Gastrocnemius medialis (tissue), 4 donors: ENCODE results near the gene HEY2. TPM values are rescaled to one million over a fixed set of nuclear protein-coding genes. Genes with fewer than 3 reads are reported as not detected.

ENCODE experiments used
- ATAC-seq, 2 donors: fragments of 150-250 bp; one replicate each; pipeline ENCODE4 v1.9.1; 2016
- DNase-seq, 2 donors: peaks; one replicate each; pipeline ENCODE4 v3.0.0-alpha.2; 2019
- H3K27ac ChIP-seq, 4 donors: fragments of 200-600 bp; sonication (generic); 1 replicate in 1 of 4; 2 replicates in 3 of 4; pipeline ENCODE4 v1.5.1; 2016 to 2018; ENCODE audit warnings: mild to moderate bottlenecking in 2 of 4, moderate library complexity in 1 of 4
- H3K27me3 ChIP-seq, 3 donors: fragments of 200-600 bp; sonication (generic) in 2 of 3; 1 replicate in 1 of 3; 2 replicates in 2 of 3; pipeline versions ENCODE4 v1.5.1 to v1.6.0; 2016 to 2019; ENCODE audit warnings: mild to moderate bottlenecking in 1 of 3, moderate library complexity in 1 of 3
- H3K36me3 ChIP-seq, 2 donors: fragments of 200-600 bp; sonication (generic) in 1 of 2; one replicate each; pipeline ENCODE4 v1.5.1; 2017 to 2018
- H3K4me1 ChIP-seq, 2 donors: fragments of 200-600 bp; sonication (generic) in 1 of 2; one replicate each; pipeline ENCODE4 v1.5.1; 2016 to 2017; ENCODE audit warnings: mild to moderate bottlenecking in 2 of 2
- H3K4me3 ChIP-seq, 4 donors: fragments of 200-600 bp; sonication (generic) in 3 of 4; 1 replicate in 1 of 4; 2 replicates in 3 of 4; pipeline ENCODE4 v1.5.1; 2016 to 2019; ENCODE audit warnings: mild to moderate bottlenecking in 2 of 4
- H3K9me3 ChIP-seq, 3 donors: fragments of 200-600 bp; sonication (generic) in 2 of 3; 1 replicate in 1 of 3; 2 replicates in 2 of 3; pipeline ENCODE4 v1.5.1; 2016 to 2019
- POLR2A ChIP-seq, 2 donors: fragments of 450-650 bp; IDR thresholded peaks; one replicate each; pipeline ENCODE4 v1.6.1; 2017; ENCODE audit warnings: antibody characterized with exemption in 2 of 2, mild to moderate bottlenecking in 2 of 2, moderate library complexity in 2 of 2
- in situ Hi-C, 4 donors: fragments of 200-750 bp; cut with MboI; loops; one replicate each; pipeline versions ENCODE4 v1.15.0 to v1.8.0; 2017; ENCODE audit warnings: low sequenced_read_pairs in 4 of 4
- intact Hi-C: fragments of 100-400 bp; cut with DNase I; formaldehyde crosslinking; loops from one replicate; pipeline ENCODE4 v1.15.1; 2023; ENCODE audit warnings: low total_unique reads
- total RNA-seq, 4 donors: library from RNA; depleted of rRNA; stranded (reverse); fragments of >200 nt; gene quantifications; one replicate each; pipeline versions ENCODE4 v1.1.0 to v1.2.3, GENCODE V29; 2016
- TF ChIP-seq, protein P1 (sequence below), 5 experiments: fragments of 450-650 bp in 3 of 5; fragments of 200-600 bp in 2 of 5; sonication (generic) in 2 of 5; IDR thresholded peaks in 4 of 5; conservative IDR thresholded peaks in 1 of 5; 1 replicate in 4 of 5; 2 replicates in 1 of 5; pipeline ENCODE4 v1.5.1; 2016 to 2019; ENCODE audit warnings: antibody characterized with exemption in 5 of 5, mild to moderate bottlenecking in 3 of 5, moderate library complexity in 3 of 5

The HEY2 gene
- total RNA-seq, 4 donors from 2014 or later: 5.9 to 9.0 (median 7.4) TPM

DNA sequence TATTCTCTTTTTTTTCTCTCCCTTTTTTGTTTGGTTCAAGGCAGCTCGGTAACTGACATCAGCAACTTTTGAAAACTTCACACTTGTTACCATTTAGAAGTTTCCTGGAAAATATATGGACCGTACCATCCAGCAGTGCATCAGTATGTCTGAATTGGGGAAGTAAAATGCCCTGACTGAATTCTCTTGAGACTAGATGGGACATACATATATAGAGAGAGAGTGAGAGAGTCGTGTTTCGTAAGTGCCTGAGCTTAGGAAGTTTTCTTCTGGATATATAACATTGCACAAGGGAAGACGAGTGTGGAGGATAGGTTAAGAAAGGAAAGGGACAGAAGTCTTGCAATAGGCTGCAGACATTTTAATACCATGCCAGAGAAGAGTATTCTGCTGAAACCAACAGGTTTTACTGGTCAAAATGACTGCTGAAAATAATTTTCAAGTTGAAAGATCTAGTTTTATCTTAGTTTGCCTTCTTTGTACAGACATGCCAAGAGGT lies 10.6 kb downstream of the HEY2 start:
- no peak for ATAC-seq
- in situ Hi-C loops (loop anchor here (5.0 to 25.0 kb wide), 6 partner anchors 165 to 605 kb away; partner anchors contain the start of gene TPD52L1 (in 4 of the 4)), intact Hi-C loops (no loop called here)

DNA sequence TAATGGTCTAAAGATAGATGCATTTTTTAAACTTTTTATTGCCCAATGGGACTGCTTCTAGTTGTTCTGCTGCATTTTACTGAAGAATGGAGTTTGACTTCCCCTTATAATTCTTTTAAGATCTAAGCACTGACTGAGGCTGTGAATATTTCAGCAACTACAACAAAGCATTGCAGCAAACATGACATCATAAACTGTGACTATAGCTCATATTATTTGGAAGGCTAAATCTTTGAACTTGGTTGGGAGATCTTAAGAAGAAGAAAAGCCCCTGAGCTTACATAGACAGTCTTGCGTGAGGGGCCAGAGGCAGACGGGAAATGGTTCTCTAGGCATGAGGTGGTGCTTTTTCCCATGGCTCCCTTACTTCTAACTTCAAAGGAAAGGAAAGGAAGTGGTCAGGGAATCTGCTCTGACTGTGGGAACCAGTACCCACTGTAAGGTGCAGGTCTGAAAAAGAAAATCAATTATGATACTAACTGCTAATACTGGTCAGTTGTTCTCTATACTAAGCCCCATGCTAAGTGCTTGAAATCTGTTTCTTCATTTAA lies 14.8 kb downstream of the HEY2 start:
- intact Hi-C loops: no loop called here
- H3K4me1 ChIP-seq: peaks cover 0 to 5% of the 10 kb centered on the region in 2 donors
- H3K36me3 ChIP-seq: peaks cover 0 to 11% of the 10 kb centered on the region in 2 donors
- ATAC-seq (no peak), DNase-seq (no peak)
- TF ChIP-seq, protein P1, sequence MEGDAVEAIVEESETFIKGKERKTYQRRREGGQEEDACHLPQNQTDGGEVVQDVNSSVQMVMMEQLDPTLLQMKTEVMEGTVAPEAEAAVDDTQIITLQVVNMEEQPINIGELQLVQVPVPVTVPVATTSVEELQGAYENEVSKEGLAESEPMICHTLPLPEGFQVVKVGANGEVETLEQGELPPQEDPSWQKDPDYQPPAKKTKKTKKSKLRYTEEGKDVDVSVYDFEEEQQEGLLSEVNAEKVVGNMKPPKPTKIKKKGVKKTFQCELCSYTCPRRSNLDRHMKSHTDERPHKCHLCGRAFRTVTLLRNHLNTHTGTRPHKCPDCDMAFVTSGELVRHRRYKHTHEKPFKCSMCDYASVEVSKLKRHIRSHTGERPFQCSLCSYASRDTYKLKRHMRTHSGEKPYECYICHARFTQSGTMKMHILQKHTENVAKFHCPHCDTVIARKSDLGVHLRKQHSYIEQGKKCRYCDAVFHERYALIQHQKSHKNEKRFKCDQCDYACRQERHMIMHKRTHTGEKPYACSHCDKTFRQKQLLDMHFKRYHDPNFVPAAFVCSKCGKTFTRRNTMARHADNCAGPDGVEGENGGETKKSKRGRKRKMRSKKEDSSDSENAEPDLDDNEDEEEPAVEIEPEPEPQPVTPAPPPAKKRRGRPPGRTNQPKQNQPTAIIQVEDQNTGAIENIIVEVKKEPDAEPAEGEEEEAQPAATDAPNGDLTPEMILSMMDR (IDR thresholded peaks at IDR 0.05 in 4 of 5, conservative IDR thresholded peaks at IDR 0.05 in 1 of 5): no peak
- no peak for TF ChIP-seq POLR2A (IDR thresholded peaks at IDR 0.05)
- no peaks in the 10 kb centered on the region for H3K27me3 ChIP-seq
- no peak overlapping the region for H3K4me3 ChIP-seq
- H3K27ac ChIP-seq: no peak overlapping the region
- in situ Hi-C loops: loop anchor here (5.0 to 25.0 kb wide), 4 partner anchors 177 to 609 kb away; partner anchors contain the start of gene TPD52L1 (in 4 of the 4)
- no peaks in the 10 kb centered on the region for H3K9me3 ChIP-seq

More for the DNA sequence above, 10.6 kb downstream of the HEY2 start:
- no peak for DNase-seq
- H3K4me1 ChIP-seq: peaks cover 0 to 4% of the 10 kb centered on the region in 2 donors
- peak overlapping the region in 1 of 4 donors; percentile 35 for H3K27ac ChIP-seq
- no peak overlapping the region for H3K4me3 ChIP-seq
- TF ChIP-seq POLR2A (IDR thresholded peaks at IDR 0.05): no peak
- TF ChIP-seq, protein P1 (IDR thresholded peaks at IDR 0.05 in 4 of 5, conservative IDR thresholded peaks at IDR 0.05 in 1 of 5): no peak
- H3K27me3 ChIP-seq: no peaks in the 10 kb centered on the region
- no peaks in the 10 kb centered on the region for H3K9me3 ChIP-seq
- peaks cover 0 to 28% of the 10 kb centered on the region in 2 donors for H3K36me3 ChIP-seq

DNA sequence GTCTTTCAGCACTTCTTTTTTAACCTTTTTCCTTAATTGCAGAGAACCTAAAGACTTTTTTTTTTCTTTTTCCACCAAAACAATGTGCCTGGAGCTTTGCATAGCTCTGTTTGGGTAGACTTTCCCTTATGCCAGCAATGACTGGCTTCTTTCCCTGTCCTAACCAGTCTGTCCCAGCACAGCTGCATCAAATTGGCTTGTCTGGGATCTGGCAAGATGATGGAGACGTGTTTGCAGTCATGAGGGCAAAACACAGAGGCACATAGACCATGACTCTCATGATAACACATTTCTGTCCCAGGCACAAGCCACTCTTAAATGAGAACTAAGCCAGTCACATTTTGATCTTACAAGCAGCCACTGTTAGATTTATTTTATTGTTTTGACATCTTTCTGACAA lies 16.5 kb downstream of the HEY2 start:
- Histone ChIP-seq H3K27me3 (no peaks in the 10 kb centered on the region), H3K4me3 (no peak overlapping the region), H3K4me1 (peaks cover 0 to 5% of the 10 kb centered on the region in 2 donors), H3K27ac (no peak overlapping the region), H3K9me3 (no peaks in the 10 kb centered on the region), H3K36me3 (no peaks in the 10 kb centered on the region)
- TF ChIP-seq POLR2A (IDR thresholded peaks at IDR 0.05): no peak
- in situ Hi-C loops: loop anchor here (5.0 to 25.0 kb wide), 4 partner anchors 179 to 611 kb away; partner anchors contain the start of gene TPD52L1 (in 4 of the 4)
- ATAC-seq (no peak), DNase-seq (no peak)
- intact Hi-C loops: no loop called here

DNA sequence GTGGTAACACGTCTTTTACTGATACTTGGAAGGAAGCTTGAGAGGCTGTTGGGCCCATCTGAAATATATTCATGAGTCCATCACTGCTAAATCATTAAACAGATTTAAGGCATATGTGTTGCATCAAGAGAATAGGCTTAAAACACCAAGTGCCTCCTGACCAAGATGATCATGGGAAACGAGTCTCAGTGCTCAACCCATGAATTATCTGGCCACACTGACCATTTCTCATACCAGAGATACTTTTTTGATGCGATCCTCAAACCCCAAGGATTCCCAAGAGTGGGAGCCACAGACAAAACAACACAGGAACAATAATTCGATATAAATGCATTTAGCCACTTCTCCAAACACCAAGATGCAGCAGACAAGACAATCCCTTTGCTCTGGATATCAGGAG lies 17.2 kb downstream of the HEY2 start:
- intact Hi-C loops: no loop called here
- in situ Hi-C loops: loop anchor here (5.0 to 25.0 kb wide), 4 partner anchors 179 to 612 kb away; partner anchors contain the start of gene TPD52L1 (in 4 of the 4)
- no peak for TF ChIP-seq POLR2A (IDR thresholded peaks at IDR 0.05)
- TF ChIP-seq, protein P1 (IDR thresholded peaks at IDR 0.05 in 4 of 5, conservative IDR thresholded peaks at IDR 0.05 in 1 of 5): no peak
- Histone ChIP-seq H3K27ac (no peak overlapping the region), H3K36me3 (no peaks in the 10 kb centered on the region), H3K4me1 (peaks cover 0 to 5% of the 10 kb centered on the region in 2 donors), H3K9me3 (no peaks in the 10 kb centered on the region), H3K4me3 (no peak overlapping the region), H3K27me3 (no peaks in the 10 kb centered on the region)
- ATAC-seq (no peak), DNase-seq (no peak)

DNA sequence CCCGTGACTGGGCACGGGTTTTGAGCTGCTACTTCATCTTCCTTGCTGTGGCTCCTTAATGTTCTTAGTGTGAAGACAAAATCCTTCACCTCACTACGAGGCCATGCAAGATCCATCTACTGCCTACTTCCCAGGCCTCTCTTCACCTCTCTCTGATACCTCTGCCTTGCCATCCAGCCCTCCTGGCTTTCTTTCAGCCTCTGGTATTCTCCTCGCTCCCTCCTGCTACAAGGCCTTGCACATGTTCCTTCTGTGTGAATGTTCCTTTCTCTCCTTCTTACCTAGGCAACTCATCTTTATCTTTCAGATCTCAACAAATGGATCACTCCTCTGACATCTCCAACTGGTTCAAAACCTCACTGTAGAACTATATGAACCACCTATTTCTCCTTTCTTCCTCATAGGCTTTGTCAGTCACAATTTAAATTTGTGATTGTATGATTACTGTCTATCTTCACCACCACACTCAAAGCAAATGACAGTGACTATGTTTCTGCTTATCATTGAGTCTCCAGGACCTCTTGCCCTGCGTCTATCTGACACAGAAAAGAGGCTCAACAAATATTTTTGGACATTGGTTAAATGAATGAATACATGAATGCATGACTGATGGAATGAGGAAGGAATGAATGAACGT lies 19.8 kb downstream of the HEY2 start:
- Histone ChIP-seq H3K27ac (no peak overlapping the region), H3K4me1 (peaks cover 0 to 5% of the 10 kb centered on the region in 2 donors), H3K27me3 (no peaks in the 10 kb centered on the region), H3K36me3 (no peaks in the 10 kb centered on the region), H3K9me3 (no peaks in the 10 kb centered on the region), H3K4me3 (no peak overlapping the region)
- DNase-seq (no peak), ATAC-seq (no peak)
- in situ Hi-C loops: loop anchor here (5.0 to 25.0 kb wide), 4 partner anchors 182 to 614 kb away; partner anchors contain the start of gene TPD52L1 (in 4 of the 4)
- no peak for TF ChIP-seq POLR2A (IDR thresholded peaks at IDR 0.05)
- TF ChIP-seq, protein P1 (IDR thresholded peaks at IDR 0.05 in 4 of 5, conservative IDR thresholded peaks at IDR 0.05 in 1 of 5): no peak
- intact Hi-C loops: loop anchor here (2.0 kb wide), 1 partner anchor 454 kb away; no protein-coding TSS in a partner anchor
